Testis (tissue), 3 donors: ENCODE data around the gene XYLT1. TPM values are rescaled to one million over a fixed set of nuclear protein-coding genes. Genes with fewer than 3 reads are reported as not detected.
"Not testable (repeated sequence)": the region's sequence is repeated elsewhere in the genome, so short reads cannot be mapped to it uniquely, and the experiment has no call there.

Source experiments
- DNase-seq: peaks from one replicate; pipeline ENCODE4 v3.0.0-alpha.2; 2019
- H3K27ac ChIP-seq, 2 donors: fragments of 200-600 bp; sonication (generic); one replicate each; pipeline ENCODE4 v1.5.1; 2019
- H3K27me3 ChIP-seq: fragments of 200-600 bp; sonication (generic); one replicate; pipeline ENCODE4 v1.5.1; 2019
- H3K36me3 ChIP-seq: fragments of 200-600 bp; sonication (generic); one replicate; pipeline ENCODE4 v1.5.1; 2017; ENCODE audit warnings: low read depth; ENCODE audit errors: missing control alignments
- H3K4me1 ChIP-seq: fragments of 200-600 bp; sonication (generic); one replicate; pipeline ENCODE4 v1.5.1; 2019
- H3K4me3 ChIP-seq, 2 donors: fragments of 200-600 bp; sonication (generic); one replicate each; pipeline ENCODE4 v1.5.1; 2017 to 2019
- H3K9me3 ChIP-seq: fragments of 200-600 bp; sonication (generic); one replicate; pipeline ENCODE4 v1.5.1; 2017
- POLR2A ChIP-seq: fragments of 450-650 bp; IDR thresholded peaks from one replicate; pipeline ENCODE4 v1.6.1; 2017; ENCODE audit warnings: antibody characterized with exemption, mild to moderate bottlenecking, moderate library complexity
- WGBS, 2 donors: methylation state at CpG; one replicate each; pipeline ENCODE4 v1.1.5; 2018; 5-methylcytosine and 5-hydroxymethylcytosine counted together
- intact Hi-C: fragments of 100-400 bp; cut with DNase I; formaldehyde crosslinking; loops from one replicate; pipeline ENCODE4 v1.15.1; 2023; ENCODE audit warnings: low total_unique reads
- polyA plus RNA-seq: library from polyadenylated mRNA; stranded (reverse); fragments of 350-450 nt; fragmentation: Illumina TruSeq; extraction: RNeasy Lipid Tissue Mini Kit (QIAGEN cat#74804); gene quantifications from one replicate; pipeline ENCODE4 v1.2.3, GENCODE V29; 2014; ENCODE audit warnings: low read depth, low replicate concordance; ENCODE audit not compliant: insufficient read depth
- total RNA-seq, 2 donors: library from RNA; depleted of rRNA; stranded (reverse); fragments of >200 nt; gene quantifications; one replicate each; pipeline ENCODE4 v1.2.3, GENCODE V29; 2016
- TF ChIP-seq, protein P1 (sequence below), 3 experiments: fragments of 450-650 bp in 2 of 3; fragments of 200-600 bp in 1 of 3; sonication (generic) in 1 of 3; IDR thresholded peaks; one replicate each; pipeline ENCODE4 v1.5.1; 2016 to 2019; ENCODE audit warnings: antibody characterized with exemption in 3 of 3, mild to moderate bottlenecking in 2 of 3, moderate library complexity in 1 of 3

Gene XYLT1
- total and polyA plus RNA-seq, 3 donors from 2014 or later = 6.5 to 20.7 (median 13.6) TPM

DNA sequence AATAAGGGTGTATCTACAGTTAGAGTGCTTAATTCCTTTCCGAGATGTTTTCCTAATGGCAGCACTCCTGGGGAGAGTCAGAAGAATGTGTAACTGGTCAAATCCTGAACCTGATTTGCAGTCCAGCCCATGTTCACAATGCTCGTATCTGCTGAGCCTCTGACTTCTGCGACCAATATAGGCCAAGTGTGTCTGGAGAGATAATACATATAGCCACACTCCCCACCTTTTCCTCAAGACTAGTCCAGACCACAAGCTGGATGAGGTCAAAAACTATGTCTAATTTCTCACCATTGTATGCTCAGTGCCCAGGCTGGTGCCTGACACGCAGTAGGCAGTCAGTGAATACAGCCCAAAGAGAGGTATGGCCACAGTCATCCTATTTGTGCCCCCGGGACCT is 58.0 kb downstream of the XYLT1 start:
- Histone ChIP-seq H3K36me3 (no peaks in the 10 kb centered on the region), H3K27ac (peak overlapping the region in 1 of 2 donors; percentile 37), H3K9me3 (no peaks in the 10 kb centered on the region), H3K4me1 (peaks cover 19% of the 10 kb centered on the region), H3K27me3 (no peaks in the 10 kb centered on the region), H3K4me3 (no peak overlapping the region)
- 81 to 86% methylated on average over 5 of the region's 5 CpGs for WGBS, 2 donors
- DNase-seq = no peak
- intact Hi-C loops = no loop called here
- TF ChIP-seq POLR2A = no peak
- TF ChIP-seq, protein P1, sequence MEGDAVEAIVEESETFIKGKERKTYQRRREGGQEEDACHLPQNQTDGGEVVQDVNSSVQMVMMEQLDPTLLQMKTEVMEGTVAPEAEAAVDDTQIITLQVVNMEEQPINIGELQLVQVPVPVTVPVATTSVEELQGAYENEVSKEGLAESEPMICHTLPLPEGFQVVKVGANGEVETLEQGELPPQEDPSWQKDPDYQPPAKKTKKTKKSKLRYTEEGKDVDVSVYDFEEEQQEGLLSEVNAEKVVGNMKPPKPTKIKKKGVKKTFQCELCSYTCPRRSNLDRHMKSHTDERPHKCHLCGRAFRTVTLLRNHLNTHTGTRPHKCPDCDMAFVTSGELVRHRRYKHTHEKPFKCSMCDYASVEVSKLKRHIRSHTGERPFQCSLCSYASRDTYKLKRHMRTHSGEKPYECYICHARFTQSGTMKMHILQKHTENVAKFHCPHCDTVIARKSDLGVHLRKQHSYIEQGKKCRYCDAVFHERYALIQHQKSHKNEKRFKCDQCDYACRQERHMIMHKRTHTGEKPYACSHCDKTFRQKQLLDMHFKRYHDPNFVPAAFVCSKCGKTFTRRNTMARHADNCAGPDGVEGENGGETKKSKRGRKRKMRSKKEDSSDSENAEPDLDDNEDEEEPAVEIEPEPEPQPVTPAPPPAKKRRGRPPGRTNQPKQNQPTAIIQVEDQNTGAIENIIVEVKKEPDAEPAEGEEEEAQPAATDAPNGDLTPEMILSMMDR (IDR thresholded peaks at IDR 0.05) = no peak

DNA sequence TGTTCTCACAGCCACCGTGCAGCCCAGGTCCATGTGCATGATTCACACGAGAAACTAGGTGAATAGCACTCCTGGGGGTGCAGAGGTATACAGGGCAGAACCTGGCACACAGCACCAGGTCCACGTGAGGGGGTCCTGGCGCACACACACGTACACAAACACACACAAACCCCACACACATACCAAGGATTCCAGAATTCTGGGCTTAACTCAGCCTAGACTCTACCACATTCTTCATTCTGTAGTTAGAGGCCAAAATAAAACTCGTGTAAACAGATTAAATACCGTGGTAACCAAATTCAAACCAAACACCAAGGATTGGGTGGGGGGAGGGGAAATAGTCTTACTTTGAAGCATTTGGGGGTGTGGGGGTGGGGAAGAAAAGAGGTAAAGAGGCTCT is 58.5 kb downstream of the XYLT1 start:
- WGBS, 2 donors = 61 to 67% methylated on average over 7 of the region's 7 CpGs

DNA sequence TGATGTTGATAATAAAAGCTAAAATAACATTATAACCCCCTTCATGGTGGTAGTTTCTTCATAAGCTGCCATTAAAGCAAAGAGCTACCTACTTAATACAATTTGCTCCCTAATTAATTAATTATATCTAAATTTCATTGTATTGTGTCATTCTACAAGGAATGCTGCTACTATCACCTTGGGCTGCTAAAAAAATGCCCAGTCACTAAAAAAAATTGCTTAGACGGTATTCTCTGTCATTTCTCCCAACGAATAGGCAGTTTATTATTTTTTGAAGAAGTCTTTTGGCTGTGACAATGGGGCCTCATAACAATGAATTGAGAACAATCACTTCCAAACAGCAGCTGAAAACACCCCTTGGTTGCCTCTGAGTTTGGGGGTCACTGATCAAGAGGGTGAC is 59.5 kb downstream of the XYLT1 start:
- H3K9me3 ChIP-seq = no peaks in the 10 kb centered on the region
- H3K4me1 ChIP-seq = peaks cover 4% of the 10 kb centered on the region
- H3K27ac ChIP-seq = no peak overlapping the region
- H3K36me3 ChIP-seq = no peaks in the 10 kb centered on the region
- 82 to 87% methylated on average over 2 of the region's 2 CpGs for WGBS, 2 donors
- intact Hi-C loops = no loop called here
- H3K27me3 ChIP-seq = no peaks in the 10 kb centered on the region
- no peak for DNase-seq
- TF ChIP-seq, protein P1 (IDR thresholded peaks at IDR 0.05) = no peak
- TF ChIP-seq POLR2A = no peak
- H3K4me3 ChIP-seq = no peak overlapping the region

More for the DNA sequence above, 58.5 kb downstream of the XYLT1 start:
- H3K27ac ChIP-seq = no peak overlapping the region
- peaks cover 13% of the 10 kb centered on the region for H3K4me1 ChIP-seq
- intact Hi-C loops = no loop called here
- no peaks in the 10 kb centered on the region for H3K27me3 ChIP-seq
- DNase-seq = no peak
- no peak for TF ChIP-seq POLR2A
- TF ChIP-seq, protein P1 (IDR thresholded peaks at IDR 0.05) = no peak
- H3K36me3 ChIP-seq = no peaks in the 10 kb centered on the region
- no peaks in the 10 kb centered on the region for H3K9me3 ChIP-seq
- H3K4me3 ChIP-seq = no peak overlapping the region

DNA sequence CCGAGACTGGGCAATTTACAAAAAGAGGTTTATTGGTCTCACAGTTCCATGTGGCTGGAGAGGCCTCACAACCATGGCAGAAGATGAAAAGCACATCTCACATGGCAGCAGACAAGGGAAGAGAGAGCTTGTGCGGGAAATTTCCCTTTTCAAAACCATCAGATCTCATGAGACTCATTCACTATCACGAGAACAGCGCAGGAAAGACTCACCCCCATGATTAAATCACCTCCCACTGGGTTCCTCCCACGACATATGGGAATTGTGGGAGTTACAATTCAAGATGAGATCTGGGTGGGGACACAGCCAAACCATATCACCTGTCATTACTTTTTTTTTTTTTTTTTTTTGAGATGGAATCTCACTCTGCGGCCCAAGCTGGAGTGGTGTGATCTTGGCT is 60.4 kb downstream of the XYLT1 start:
- DNase-seq, H3K4me3 ChIP-seq, H3K9me3 ChIP-seq, H3K27me3 ChIP-seq, H3K36me3 ChIP-seq, H3K27ac ChIP-seq, intact Hi-C loops, H3K4me1 ChIP-seq: not testable (repeated sequence)
- WGBS, 2 donors = 83 to 95% methylated on average over 6 of the region's 6 CpGs

DNA sequence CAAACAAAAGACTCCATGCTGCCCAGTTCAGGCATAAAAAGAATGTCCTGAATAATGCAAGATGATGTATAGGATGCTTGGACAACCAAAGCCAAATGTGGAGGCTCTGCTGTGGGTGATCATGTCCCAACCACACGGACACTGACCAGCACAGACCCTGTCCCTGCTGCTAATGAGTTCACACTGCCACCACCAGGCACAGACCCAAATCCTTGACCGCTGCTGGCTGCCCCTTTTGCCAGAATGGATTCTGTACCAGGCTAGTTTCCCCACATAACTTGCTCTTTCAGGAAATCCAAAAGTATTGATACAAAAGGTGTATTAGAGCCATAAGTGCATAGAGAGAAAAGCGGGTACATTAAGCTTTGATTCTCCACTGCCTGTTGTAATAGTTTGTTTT is 60.9 kb downstream of the XYLT1 start:
- no peaks in the 10 kb centered on the region for H3K9me3 ChIP-seq

More for the DNA sequence above, 60.9 kb downstream of the XYLT1 start:
- intact Hi-C loops = no loop called here
- TF ChIP-seq POLR2A = no peak
- TF ChIP-seq, protein P1 (IDR thresholded peaks at IDR 0.05) = no peak
- peaks cover 8% of the 10 kb centered on the region for H3K4me1 ChIP-seq
- H3K4me3 ChIP-seq = no peak overlapping the region
- 84 to 86% methylated on average over 3 of the region's 3 CpGs for WGBS, 2 donors
- no peaks in the 10 kb centered on the region for H3K36me3 ChIP-seq
- no peaks in the 10 kb centered on the region for H3K27me3 ChIP-seq
- no peak for DNase-seq
- no peak overlapping the region for H3K27ac ChIP-seq
